ENCODE measurements around the gene BLTP3A.

Gene BLTP3A

GRCh38 chr6:34829137-34829536, 37.3 kb downstream of the BLTP3A start:
- no peak for DNase-seq (ENCODE audit: low read depth)

- DNase-seq (ENCODE audit: low read depth) = no peak
These were observed 41.1 kb downstream of the BLTP3A start for GRCh38 chr6:34832942-34833341.

- no peak for DNase-seq (ENCODE audit: low read depth)
These were observed 43.1 kb downstream of the BLTP3A start for GRCh38 chr6:34834789-34835518.

- no peak for DNase-seq (ENCODE audit: low read depth)
These were observed 44.1 kb downstream of the BLTP3A start for GRCh38 chr6:34836008-34836407.

- no peak for DNase-seq (ENCODE audit: low read depth)
These were observed 44.6 kb downstream of the BLTP3A start for GRCh38 chr6:34836451-34836850.

GRCh38 chr6:34837528-34837927, 45.6 kb downstream of the BLTP3A start:
- DNase-seq (ENCODE audit: low read depth) = no peak

- no peak for DNase-seq (ENCODE audit: low read depth)
These were observed 47.9 kb downstream of the BLTP3A start for GRCh38 chr6:34839666-34840352.
